Measurements from ENCODE around the gene EXOC4. TPM values are rescaled to one million over a fixed set of nuclear protein-coding genes. Genes with fewer than 3 reads are reported as not detected.

EXOC4 gene
- total RNA-seq, 1 experiment from 2014 or later = 71.0 TPM

DNA sequence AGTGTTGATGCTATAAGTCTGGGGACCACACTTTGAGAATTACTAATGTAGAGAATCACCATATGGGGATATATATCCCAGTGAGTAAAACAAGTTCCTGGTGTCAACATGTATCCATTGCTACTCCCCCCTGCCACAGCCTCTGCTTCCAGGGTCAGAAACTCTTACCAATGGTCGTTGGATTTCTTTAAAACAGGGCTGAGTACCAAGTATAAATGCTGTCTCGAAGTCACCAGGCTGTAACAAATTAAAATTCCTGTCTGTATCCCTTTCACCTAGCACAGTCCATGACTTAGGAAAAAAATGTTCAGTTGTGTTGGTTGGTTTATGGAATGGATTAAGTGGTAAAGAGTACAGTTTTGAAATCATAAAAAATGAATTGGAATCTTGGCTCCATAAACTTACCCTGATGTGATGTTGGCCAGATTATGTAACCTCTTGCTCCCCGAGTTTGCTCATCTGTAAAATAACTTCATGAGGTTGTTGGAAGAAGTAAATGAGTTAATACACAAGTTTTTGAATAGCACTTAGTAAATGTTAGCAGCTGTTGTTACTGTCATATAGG is 510.3 kb downstream of the EXOC4 start:
- H3K27ac ChIP-seq (ENCODE audit: low read length) = no peak overlapping the region
- H3K9me3 ChIP-seq (ENCODE audit: control insufficient read depth, insufficient read depth, low read depth, low read length) = no peaks in the 10 kb centered on the region
- CTCF ChIA-PET = no interaction called here
- in situ Hi-C loops (cut with HindIII; ENCODE audit: low pct_unique_long_range_greater_than_20kb, low sequenced_read_pairs) (no loop called here), intact Hi-C loops (cut with micrococcal nuclease; ENCODE audit: unreplicated experiment) (no loop called here)
- H3K4me1 ChIP-seq (ENCODE audit: control insufficient read depth, insufficient read depth, low read length) = no peaks in the 10 kb centered on the region
- TF ChIP-seq, protein P1, sequence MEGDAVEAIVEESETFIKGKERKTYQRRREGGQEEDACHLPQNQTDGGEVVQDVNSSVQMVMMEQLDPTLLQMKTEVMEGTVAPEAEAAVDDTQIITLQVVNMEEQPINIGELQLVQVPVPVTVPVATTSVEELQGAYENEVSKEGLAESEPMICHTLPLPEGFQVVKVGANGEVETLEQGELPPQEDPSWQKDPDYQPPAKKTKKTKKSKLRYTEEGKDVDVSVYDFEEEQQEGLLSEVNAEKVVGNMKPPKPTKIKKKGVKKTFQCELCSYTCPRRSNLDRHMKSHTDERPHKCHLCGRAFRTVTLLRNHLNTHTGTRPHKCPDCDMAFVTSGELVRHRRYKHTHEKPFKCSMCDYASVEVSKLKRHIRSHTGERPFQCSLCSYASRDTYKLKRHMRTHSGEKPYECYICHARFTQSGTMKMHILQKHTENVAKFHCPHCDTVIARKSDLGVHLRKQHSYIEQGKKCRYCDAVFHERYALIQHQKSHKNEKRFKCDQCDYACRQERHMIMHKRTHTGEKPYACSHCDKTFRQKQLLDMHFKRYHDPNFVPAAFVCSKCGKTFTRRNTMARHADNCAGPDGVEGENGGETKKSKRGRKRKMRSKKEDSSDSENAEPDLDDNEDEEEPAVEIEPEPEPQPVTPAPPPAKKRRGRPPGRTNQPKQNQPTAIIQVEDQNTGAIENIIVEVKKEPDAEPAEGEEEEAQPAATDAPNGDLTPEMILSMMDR (IDR thresholded peaks at IDR 0.05) = no peak
- no peaks in the 10 kb centered on the region for H3K36me3 ChIP-seq (ENCODE audit: control insufficient read depth, insufficient read depth, low read length)
- BruUV-seq (replicated peaks) = no TSS peak
- no peak overlapping the region for H3K4me3 ChIP-seq (ENCODE audit: low read depth in 2 of 2, low read length in 2 of 2)
- ATAC-seq = no peak
- DNase-seq (ENCODE audit: low read depth, low spot score) = no peak
- POLR2A ChIA-PET = no interaction called here
- H3K27me3 ChIP-seq (ENCODE audit: control insufficient read depth, insufficient read depth, low read length) = no peaks in the 10 kb centered on the region

DNA sequence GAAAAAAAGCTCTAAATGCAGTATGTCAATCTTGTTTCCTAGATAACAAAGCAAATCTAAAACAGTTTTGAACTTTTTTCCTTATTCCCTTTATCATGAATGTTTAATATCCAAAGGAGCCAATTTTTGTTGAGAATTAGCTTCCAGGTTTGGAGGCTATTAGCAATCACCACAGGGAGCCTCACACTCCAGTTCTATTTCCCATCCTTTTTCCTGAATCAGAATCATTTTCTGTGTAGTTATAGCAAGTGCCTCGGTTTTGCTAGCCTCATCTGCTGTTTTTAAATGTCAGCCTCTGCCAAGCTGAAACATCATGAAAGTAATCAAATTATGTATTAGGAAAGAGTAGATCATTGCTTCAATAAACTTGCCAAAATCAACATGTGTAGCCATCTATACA is 516.8 kb downstream of the EXOC4 start:
- no peak overlapping the region for H3K27ac ChIP-seq (ENCODE audit: low read length)
- H3K27me3 ChIP-seq (ENCODE audit: control insufficient read depth, insufficient read depth, low read length) = no peaks in the 10 kb centered on the region
- no peaks in the 10 kb centered on the region for H3K36me3 ChIP-seq (ENCODE audit: control insufficient read depth, insufficient read depth, low read length)
- TF ChIP-seq POLR2AphosphoS5 (IDR thresholded peaks at IDR 0.05; ENCODE audit: low read depth, low read length) (no peak), SIN3A (IDR thresholded peaks at IDR 0.05; ENCODE audit: borderline replicate concordance, insufficient read depth, low read depth, low read length) (no peak), TCF7L2 (IDR thresholded peaks at IDR 0.05; ENCODE audit: low read depth, low read length) (no peak)
- TF ChIP-seq, protein P2, sequence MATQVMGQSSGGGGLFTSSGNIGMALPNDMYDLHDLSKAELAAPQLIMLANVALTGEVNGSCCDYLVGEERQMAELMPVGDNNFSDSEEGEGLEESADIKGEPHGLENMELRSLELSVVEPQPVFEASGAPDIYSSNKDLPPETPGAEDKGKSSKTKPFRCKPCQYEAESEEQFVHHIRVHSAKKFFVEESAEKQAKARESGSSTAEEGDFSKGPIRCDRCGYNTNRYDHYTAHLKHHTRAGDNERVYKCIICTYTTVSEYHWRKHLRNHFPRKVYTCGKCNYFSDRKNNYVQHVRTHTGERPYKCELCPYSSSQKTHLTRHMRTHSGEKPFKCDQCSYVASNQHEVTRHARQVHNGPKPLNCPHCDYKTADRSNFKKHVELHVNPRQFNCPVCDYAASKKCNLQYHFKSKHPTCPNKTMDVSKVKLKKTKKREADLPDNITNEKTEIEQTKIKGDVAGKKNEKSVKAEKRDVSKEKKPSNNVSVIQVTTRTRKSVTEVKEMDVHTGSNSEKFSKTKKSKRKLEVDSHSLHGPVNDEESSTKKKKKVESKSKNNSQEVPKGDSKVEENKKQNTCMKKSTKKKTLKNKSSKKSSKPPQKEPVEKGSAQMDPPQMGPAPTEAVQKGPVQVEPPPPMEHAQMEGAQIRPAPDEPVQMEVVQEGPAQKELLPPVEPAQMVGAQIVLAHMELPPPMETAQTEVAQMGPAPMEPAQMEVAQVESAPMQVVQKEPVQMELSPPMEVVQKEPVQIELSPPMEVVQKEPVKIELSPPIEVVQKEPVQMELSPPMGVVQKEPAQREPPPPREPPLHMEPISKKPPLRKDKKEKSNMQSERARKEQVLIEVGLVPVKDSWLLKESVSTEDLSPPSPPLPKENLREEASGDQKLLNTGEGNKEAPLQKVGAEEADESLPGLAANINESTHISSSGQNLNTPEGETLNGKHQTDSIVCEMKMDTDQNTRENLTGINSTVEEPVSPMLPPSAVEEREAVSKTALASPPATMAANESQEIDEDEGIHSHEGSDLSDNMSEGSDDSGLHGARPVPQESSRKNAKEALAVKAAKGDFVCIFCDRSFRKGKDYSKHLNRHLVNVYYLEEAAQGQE (IDR thresholded peaks at IDR 0.05; ENCODE audit: insufficient read depth in 1 of 2, low read depth in 2 of 2, low read length in 1 of 2) = no peak
- TF ChIP-seq, protein P1 (IDR thresholded peaks at IDR 0.05) = no peak
- no peak for DNase-seq (ENCODE audit: low read depth, low spot score)
- in situ Hi-C loops (cut with HindIII; ENCODE audit: low pct_unique_long_range_greater_than_20kb, low sequenced_read_pairs) = no loop called here
- ATAC-seq = no peak
- BruUV-seq (replicated peaks) = no TSS peak
- H3K4me1 ChIP-seq (ENCODE audit: control insufficient read depth, insufficient read depth, low read length) = no peaks in the 10 kb centered on the region
- CTCF ChIA-PET = no interaction called here
- POLR2A ChIA-PET = no interaction called here
- H3K4me3 ChIP-seq (ENCODE audit: low read depth in 2 of 2, low read length in 2 of 2) = no peak overlapping the region
- no peaks in the 10 kb centered on the region for H3K9me3 ChIP-seq (ENCODE audit: control insufficient read depth, insufficient read depth, low read depth, low read length)
- intact Hi-C loops (cut with micrococcal nuclease; ENCODE audit: unreplicated experiment) = no loop called here

All from Panc1 (cell line).